ENCODE data around the gene SCYL3.
"Not testable (repeated sequence)": the region's sequence is repeated elsewhere in the genome, so short reads cannot be mapped to it uniquely, and the experiment has no call there.

SCYL3 gene

DNA sequence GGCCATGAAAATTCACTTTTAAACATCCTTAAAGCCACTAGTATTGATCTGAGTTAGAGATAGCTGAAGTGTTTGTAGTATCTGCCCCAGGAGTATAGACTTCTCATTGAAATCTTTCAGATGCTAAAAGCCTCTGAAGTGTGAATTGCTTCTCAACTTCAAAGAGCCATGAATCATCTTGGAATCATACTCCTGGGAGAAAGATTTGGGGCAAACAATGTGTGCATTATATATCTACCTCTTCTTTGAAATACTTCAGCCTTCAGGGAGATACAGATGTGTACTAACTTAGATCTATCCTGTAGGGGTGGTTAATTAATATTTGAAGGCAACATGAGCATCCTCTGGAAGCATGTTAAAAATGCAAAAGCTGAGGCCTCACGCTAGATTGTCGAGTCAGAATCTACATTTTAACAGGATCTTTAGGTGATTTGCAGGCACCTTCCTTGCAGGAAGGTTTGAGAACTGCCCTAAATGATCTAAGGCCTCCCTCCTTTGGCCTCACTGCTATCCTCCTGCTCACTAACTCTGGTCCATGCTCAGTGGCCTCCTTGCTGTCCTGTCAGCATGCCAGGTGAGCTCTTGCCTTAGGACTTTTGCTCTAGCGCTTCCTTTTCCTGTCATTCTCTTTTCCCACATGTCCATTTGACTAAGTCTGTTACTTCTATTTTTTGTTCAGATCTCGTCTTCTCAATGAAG lies 6.0 kb upstream of the SCYL3 start:
- FAIRE-seq, result no peak

DNA sequence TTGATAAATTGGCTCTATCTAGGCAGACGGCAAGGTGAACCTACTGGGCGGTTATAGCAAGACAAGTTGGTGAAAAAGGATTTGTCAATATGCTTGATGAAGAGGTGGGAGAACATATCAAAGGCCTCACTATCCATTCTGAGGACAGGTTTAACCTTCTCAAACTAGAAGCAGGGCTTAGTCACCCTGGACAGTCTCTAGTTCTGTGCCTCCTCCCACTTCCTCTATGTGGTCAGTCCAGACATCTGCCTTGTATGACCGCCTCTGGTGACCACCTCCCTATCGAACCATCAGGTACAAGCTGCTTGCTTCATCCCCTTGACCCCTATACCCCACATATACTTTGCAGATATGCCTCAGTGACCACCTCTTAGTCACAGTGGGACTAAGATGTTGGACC lies 2.3 kb upstream of the SCYL3 start:
- no peak for FAIRE-seq

DNA sequence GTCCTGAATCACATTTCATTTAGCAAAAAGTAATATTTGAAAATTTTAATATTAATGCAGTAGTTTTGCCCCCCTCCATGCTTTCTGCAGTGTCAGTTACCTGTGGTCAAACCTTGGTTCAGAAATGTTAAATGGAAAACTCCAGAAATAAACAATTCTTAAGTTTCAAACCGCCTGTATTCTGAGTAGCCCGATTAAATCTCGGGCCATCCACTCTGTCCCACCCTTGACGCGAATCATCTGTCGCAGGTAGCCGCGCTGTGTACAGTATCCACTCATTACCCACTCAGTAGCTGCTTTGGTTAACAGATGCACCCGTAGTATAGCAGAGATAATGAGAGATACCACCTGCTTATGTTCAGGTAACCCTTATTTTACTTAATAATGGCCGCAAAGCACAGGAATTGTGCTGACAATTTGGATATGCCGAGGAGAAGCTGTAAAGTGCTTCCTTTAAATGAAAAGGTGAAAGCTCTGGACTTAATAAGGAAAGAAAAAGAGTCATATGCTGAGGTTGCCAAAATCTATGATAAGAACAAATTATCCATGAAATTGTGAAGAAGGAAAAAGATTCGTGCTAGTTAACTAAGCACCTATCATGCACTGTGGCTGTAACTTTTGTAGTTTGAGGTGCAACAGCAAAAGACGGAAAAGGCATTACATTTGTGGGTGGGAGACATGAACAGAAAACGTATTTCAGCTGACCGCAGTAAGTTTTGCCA lies 889 bp upstream of the SCYL3 start:
- FAIRE-seq, result no peak

DNA sequence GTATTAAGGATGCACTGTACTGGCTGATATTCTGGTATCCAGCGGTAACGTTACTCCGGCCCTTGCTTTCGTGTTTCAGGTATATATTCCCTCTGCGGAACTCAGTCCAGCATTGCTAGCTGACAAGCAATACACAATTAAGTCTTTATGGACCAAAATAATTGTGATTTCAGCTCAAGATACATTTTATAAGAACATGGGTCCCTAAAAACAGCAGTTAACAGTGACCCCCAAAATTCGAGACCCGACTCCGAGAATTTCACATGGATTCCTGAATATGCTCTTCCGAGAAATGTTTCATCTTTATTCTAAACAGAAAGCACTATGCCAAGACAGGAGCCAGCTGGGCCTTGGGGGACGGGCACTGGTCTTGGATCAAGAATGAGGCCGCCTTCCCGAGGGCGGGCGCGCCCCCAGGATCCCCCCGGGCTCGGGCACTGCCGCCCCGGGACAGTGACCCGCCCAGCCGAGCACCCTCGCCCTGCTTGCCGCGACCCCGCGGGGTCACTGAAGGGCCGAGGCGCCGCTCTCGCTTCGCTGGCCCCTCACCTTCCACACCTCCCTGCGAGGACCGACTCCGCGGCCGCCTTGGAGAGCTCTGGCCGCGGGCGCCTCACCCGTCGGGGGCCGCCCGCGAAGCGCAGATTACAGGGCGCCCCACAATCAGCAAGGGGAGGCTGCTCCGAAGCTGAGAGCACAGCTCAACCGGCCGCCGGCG lies 610 bp downstream of the SCYL3 start:
- no peak for FAIRE-seq

DNA sequence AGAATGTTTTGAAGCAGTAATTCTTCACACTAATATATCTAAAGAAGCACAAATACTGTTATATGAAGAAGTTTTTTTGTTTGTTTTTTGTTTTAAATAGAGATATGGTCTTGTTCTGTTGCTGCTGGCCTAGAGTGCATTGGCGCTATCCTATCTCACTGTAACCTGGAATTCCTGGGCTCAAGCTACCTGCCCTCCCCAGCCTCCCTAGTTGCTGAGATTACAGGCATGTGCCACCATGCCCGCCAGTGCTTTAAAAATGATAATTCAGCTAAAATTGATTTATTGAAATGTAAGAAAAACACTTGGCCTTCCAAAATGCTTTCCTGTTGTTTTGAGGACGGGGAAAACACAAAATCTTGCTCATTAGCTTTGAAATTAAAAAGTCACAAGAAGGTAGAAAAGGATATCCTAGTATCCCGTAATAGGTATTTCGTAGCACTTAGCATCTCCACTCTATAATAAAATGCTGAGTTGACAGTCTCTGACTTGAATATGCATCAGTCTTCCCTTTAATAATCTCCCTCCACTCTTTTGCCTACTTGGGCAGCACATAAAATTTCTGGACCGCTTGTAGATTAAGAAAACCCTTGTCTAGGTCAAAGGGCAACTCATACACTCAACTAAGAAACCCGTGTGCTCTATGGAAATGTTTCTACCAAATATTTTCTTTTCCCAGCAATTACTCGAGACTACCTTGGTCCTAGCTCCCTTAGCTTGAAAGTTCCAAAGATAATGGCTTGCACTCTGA lies 1.3 kb downstream of the SCYL3 start:
- FAIRE-seq, result no peak

DNA sequence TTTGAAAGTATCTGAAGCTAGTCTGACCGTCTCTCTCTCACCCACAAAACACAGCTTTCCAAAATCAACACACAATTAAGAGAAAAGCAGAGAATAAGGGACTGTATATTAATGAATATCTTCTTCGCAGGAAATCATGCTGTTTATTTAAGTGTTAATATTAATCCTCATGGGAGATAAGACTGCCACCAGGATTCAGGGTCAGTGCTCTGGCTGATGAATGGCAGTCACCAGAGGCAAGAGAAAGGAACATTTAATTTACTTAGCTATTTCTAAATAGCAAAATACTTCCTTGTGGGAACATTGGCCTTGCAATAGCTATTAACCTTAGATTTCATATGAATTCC lies 2.2 kb downstream of the SCYL3 start:
- no peak for FAIRE-seq

DNA sequence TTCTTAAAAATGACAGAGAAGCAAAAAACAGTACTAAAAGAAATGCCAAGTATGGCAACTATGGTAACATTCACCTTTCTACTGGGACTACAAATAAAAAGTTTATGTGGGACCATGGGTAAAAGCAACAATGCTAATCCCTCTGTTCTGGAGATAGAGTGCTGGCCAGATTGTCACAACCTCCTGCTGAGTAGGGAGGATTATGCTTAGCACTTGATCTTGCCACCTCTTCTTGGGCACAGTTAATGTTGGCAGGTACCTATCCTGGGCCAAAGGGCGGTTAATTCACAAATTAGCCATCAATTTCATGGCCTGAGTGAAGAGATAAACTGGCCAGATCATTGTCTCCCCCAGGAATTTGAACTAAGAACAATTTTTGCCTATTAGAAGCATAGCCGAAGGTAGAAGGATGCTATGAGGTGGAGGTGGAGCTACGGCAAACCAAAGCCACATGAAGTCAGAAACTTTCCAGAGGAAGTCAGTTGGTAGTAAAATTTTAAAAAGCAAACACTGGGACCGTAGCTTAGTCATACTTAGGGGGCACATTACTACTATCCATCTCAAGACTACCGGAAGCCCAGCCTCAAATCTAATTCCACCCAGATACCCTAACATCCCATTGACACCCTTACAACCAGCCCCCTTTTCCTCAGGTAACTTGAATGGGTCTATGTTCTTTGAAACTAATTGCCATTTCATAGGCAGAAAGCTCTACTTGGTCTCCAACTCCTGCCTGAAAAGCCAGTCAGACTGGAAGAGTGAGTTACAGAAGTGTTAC lies 2.7 kb downstream of the SCYL3 start:
- FAIRE-seq, result no peak

DNA sequence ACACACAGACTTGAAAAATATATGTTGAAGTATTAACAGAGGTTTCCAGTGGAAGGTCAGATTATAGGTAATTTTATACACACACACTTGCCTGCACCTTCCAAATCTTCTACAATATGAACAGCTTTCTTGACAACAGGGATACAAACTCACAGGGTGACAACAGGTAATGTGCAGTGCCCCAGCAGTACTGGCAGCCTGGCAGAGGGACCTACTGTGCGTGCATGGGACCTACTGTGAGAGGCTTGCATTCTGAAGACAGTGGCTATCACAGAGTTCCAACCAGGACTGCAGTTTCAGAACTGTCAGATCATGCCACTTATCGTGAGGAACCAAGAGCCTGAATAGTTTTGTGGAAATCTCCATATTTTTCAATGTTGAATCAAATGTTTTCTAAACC lies 3.8 kb downstream of the SCYL3 start:
- no peak for FAIRE-seq

DNA sequence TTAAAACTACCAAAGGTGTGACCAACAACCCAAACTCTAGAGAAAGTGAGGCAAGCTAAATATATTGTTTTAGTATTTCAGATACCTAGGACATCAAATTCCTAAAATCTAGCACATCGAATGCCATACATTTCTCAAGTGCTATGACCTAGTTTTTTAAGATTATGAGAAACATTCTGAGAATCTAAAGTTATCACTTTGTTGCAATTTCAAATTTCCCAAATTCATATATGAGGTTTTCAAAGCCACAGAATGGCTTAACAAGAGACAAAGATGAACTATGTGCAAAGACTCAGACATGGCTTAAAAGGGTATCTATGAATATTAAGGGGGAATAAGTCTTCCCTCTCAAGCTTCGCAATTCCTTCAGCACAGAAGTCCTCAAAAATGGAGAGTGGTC lies 6.8 kb downstream of the SCYL3 start:
- no peak for FAIRE-seq

DNA sequence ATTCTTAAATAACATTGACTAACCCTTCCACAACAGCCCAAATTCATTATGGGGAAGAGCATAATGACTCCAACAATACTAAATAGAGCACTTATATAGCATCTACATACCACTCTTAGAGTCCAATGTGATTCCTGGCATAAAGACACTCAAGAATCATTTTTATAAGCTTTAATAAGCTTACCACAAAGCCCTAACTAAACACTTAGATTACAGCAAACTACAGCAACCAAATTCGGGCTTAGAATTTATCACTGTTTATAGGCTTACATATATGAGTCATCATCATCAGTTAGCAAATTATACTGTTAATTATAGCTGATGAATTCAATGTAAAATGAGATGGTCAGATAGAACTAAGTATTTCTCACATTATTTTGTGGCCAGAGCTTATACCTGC lies 7.3 kb downstream of the SCYL3 start:
- no peak for FAIRE-seq

DNA sequence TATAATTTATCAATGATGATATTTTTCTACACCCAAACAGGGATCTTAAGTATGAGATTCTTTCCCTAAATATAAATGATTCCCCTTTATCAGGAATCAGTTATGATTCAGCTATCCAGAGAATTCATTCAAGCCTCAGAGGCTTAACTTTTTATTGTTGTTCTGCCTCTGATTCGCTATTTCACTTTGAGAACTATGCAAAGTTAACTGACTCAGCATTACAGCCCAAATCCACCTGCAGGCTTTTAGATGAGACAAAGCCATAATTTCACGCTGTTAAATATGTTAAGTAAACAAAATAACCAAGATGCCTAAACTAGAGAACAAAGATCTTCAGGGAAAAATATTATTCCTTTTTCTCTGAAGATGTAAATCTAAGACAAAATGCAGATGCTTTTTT lies 8.5 kb downstream of the SCYL3 start:
- no peak for FAIRE-seq

DNA sequence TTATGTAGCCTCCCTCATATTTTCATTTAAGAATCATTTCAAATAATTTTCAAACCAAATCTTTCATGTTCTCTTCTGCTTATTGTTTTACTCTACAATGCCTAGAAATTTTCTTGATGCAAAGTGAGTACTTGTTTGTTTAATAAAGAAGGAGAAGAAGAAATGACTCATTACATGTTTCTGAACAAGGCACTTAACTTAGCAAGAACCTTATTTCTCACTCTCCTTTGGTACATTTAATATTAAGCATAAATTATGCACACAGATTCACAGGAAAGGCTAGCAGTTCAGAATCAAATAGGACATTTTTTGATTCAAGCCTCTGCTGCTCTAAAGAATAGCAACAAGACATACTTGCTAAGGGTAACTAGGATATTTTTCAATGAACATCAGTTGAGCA lies 9.1 kb downstream of the SCYL3 start:
- no peak for FAIRE-seq

DNA sequence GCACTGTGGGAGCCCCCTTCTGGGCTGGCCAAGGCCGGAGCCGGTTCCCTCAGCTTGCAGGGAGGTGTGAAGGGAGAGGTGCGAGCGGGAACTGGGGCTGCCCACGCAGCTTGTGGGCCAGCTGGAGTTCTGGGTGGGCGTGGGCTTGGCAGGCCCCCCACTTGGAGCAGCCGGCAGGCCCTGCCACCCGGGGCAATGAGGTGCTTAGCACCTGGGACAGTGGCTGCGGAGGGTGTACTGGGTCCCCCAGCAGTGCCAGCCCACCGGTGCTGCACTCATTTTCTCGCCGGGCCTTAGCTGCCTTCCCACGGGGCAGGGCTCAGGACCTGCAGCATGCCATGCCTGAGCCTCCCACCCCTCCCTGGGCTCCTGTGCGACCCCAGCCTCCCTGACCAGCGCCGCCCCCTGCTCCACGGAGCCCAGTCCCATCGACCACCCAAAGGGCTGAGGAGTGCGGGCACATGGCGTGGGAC lies 11.6 kb downstream of the SCYL3 start:
- no peak for FAIRE-seq

DNA sequence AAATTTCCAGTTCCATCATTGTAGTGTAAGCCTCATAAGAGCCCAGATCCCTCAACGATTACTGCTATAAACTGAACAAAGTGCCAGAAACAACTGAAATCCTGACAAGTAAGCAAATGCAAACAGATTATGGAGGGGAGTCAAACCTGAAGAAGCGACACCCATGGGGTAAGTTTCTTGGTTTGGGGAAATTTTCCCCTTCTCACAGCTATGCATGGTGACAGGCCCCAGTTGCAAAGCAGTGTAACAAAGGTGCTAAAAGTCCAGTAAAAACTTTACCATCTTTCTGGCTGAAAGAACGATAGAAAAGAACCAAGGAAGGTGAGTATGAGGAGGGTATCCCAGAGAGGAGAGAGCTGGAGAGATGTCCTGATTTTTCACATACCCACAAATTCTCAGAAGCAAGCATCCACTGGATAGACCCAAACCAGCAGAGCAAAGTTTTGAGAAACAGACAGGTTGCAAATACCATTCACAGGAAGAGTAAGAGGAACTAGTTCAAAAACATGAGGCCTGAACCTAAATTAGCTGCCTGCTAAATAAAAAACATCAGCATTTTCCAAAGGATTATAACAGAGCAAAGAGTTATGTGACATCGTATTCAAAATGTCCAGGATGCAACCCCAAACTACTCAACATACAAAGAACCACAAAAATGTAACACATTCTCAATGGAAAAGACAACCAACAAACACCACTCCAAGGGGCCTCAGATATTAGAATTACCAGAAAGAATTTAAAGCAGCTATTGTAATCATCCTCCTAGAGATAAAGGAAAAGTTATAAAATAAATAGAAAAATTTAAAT lies 14.5 kb downstream of the SCYL3 start:
- no peak for FAIRE-seq

DNA sequence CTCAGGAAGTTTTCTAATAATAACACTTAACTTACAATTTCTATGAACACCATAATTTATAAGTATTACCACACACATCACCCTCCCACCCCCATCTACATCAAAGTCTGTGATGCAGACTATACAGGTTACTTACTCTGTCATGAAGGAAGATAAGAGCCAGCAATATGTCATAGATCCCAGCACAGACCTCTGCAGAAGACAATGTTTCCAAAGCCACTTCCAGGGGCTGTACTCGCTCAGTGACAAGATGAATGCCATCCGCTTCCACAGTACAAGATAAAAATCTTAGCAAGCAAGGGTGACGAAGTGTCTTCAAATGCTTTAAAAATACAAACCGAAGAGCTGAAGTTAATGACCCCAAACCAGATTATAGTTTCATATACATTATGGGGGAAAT lies 15.2 kb downstream of the SCYL3 start:
- FAIRE-seq, result no peak

DNA sequence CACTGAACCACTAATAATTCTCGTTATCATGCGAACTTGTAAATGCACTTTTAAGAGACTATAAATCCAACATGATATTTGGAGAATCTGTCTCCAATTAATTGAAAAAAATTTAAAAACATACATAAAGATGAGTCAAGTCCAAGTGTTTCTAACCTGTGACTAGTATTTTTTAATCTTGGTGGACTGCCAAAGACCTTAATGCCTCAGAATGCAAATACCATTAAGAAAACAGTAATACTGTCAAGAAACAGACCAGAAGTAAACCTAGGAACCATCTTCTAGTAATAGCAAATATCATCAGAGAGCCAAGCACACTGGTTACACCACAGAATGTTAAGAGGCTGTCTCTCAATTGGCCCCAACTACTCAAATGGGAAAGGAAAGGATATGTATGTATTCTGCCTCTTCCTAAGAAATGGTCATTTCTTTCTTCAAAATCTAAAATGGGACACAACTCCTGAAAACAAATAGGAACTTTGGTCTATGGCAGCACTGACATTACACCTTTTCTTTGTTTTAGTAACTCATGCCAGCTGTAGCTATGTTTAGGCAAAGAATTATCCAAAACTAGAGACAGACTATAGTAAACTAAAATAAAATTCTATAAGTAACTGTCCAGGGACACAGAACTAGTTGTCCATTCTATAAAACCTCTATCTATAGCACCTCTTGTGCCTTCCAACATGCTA lies 15.8 kb downstream of the SCYL3 start:
- FAIRE-seq, result no peak

DNA sequence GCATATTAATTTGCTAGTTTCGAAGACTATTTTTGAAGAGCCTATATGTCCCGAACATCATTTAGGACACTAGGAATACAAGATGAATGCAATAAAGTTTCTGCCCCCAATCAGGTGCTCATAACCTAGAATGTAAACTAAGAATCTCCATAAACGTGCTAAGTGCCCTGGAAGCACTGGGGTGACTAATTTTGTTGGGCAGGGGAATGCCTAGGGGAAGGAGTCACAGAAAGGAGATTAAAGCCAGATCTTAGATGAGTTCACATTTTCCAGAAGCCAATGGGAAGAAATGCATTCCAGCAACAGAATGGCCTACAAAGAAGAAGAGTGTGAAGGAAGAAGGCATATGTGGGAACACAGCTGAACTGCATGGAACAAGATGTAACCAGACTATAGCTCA lies 19.5 kb downstream of the SCYL3 start:
- no peak for FAIRE-seq

DNA sequence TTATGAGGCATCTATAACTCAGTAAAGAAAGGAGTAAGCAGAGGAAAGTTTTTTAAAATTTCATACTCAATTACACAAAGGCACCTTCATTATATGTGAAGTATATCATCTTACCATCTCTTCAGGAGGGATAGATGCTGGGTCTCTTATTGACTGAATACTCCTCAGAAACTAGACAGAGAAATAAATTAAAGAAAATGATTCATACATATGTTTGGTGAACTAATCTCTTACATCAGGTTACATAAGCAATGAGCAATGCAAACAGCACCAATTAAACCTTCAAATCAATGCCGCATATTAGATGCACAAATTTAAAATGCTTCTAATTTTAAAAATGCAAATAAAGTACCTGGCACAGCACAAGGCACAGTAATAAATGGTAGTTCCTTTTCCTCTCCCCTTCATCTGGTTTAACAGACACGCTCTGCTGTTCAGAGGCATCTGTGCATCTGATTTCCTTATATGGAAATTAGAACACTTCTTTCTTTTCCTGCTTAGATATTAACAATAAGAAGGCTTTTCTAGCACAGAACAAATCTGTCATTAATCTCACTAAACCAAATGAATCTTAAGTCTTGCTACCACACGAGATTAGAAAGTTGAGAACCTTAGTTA lies 20.0 kb downstream of the SCYL3 start:
- FAIRE-seq, result no peak

DNA sequence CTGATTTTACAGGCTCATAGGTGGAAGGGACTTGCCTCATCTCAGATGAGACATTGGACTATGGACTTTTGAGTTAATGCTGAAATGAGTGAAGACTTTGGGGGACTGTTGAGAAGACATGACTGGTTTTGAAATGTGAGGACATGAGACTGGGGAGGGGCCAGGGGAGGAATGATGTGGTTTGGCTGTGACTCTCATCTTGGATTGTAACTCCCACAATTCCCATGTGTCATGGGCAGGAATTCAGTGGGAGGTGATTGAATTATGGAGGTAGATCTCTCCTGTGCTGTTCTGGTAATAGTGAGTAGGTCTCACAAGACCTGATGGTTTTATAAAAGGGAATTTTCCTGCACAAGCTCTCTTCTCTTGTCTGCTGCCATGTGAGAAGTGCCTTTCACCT lies 20.8 kb downstream of the SCYL3 start:
- FAIRE-seq, result no peak

DNA sequence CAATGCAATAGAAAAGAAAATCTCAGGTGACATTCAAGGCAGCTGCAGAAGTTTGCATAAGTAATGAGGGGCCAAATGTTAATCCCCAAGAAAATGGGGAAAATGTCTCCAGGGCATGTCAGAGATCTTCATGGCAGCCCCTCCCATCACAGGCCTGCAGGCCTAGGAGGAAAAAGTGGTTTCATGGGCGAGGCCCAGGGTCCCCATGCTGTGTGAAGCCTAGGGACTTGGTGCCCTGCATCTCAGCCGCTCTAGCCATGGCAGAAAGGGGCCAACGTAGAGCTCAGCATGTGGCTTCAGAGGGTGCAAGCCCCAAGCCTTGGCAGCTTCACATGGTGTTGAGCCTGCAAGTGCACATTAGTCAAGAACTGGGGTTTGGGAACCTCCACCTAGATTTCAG lies 21.7 kb downstream of the SCYL3 start:
- not testable (repeated sequence) for FAIRE-seq

DNA sequence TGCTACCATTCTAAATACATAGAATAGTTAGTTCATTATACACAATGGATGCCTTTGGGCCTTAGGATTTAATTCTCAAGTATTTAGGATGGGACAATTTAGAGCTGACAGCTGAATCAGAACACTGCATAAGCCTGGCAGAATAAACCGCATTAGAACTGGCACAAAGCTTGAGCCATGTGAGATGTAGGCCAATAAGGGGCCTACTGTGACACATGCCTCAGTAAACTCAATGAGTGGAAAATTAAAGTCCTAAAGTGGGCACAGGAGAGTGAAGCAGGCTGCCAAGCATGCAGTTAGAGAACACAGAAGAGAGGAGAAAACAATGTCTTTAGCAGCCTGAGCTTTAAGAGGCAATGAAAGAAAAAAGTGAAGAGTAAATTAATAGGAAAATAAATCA lies 24.3 kb downstream of the SCYL3 start:
- FAIRE-seq, result no peak

Measured in colon (tissue), 2 donors.